GM18861 (cell line): ENCODE data around the gene DGKZ.
"Not testable (repeated sequence)": the region's sequence is repeated elsewhere in the genome, so short reads cannot be mapped to it uniquely, and the experiment has no call there.

ENCODE experiments used
- ATAC-seq: cut with Tn5 transposase; IDR thresholded peaks from one replicate; pipeline ENCODE4 v1.9.1; 2021; ENCODE audit not compliant: unreplicated experiment

Gene DGKZ

DNA sequence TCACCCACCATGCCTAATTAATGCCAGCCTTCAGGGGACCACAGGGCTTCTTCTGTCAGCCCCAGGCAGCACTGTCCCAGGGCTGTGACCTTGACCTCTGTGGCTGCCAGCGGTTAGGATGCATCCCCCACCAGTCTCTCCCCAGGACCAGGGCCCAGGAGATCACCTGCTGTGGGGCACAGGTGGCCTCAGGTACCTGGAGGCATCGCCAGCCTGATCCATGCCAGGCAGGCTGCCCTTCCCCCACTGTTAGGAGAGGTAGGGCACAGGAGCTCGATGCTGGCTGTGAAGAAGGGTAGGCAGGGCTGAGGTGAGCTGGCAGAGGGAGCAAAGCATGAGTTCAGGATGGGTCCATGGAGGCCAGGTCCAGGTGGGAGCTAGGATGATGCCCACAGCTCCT lies 17.5 kb downstream of the DGKZ start:
- no peak for ATAC-seq

GRCh38 chr11:46366260-46366659 lies 19.0 kb downstream of the DGKZ start:
- ATAC-seq, result no peak

DNA sequence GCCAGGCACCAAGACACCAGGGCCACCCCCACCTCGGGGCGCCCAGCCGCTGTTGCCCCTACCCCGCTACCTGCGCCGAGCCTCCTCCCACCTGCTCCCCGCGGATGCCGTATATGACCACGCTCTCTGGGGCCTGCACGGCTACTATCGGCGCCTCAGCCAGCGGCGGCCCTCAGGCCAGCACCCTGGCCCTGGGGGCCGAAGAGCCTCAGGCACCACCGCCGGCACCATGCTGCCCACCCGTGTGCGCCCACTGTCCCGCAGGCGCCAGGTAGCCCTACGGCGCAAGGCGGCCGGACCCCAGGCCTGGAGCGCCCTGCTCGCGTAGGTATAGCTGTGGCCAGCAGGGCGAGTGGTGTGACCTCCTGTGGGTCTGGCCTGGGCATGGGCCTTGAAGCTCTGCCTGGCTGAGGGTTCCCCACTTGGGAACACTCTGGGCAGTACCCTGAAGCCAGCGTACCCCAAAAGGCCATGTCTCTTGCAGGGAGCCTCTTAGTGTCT lies 19.4 kb downstream of the DGKZ start:
- no peak for ATAC-seq

GRCh38 chr11:46367244-46367915 lies 20.1 kb downstream of the DGKZ start:
- peak; percentile 53 for ATAC-seq

GRCh38 chr11:46367916-46368267 lies 20.6 kb downstream of the DGKZ start:
- no peak for ATAC-seq

GRCh38 chr11:46369458-46370152 lies 22.3 kb downstream of the DGKZ start:
- ATAC-seq, result peak; percentile 41

GRCh38 chr11:46370253-46370652 lies 23.0 kb downstream of the DGKZ start:
- no peak for ATAC-seq

DNA sequence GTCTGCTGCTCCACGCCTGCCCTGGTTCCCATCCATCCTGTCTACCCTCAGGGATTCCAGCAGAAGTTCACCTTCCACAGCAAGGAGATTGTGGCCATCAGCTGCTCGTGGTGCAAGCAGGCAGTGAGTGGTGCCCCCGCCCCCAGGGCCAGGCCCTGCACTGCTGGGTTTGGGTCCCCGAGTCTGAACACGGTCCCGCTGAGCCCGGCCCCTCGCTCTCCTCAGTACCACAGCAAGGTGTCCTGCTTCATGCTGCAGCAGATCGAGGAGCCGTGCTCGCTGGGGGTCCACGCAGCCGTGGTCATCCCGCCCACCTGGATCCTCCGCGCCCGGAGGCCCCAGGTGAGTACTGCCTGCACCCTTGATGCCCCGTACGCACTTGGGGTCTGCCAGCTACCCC lies 24.0 kb downstream of the DGKZ start:
- ATAC-seq, result not testable (repeated sequence)

DNA sequence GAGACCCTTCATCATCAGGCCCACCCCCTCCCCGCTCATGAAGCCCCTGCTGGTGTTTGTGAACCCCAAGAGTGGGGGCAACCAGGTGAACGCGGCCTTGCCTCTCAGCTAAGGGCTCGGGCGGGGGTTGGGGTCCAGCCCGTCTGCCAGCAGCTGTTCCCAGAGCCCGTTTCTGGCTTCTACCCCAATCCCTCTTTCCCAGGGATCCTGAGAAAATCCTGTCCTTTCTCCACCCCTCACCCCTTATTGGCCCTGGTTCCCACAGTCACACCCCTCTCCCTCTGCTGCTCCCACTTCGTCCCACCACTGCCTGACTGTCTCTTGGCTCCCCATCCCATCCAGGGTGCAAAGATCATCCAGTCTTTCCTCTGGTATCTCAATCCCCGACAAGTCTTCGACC lies 24.8 kb downstream of the DGKZ start:
- no peak for ATAC-seq

DNA sequence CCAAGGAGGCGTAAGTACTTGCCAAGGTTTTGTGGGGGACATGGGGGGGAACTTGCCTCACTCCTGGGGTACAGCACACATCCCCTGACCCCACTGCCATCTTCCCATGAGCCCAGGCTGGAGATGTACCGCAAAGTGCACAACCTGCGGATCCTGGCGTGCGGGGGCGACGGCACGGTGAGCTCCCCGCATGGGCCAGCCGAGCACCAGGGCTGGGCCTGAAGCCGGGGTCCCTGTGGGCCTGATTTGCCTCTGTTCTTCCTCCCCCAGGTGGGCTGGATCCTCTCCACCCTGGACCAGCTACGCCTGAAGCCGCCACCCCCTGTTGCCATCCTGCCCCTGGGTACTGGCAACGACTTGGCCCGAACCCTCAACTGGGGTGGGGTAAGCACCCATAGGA lies 25.2 kb downstream of the DGKZ start:
- not testable (repeated sequence) for ATAC-seq

GRCh38 chr11:46373787-46374740 lies 26.8 kb downstream of the DGKZ start:
- no peak for ATAC-seq

DNA sequence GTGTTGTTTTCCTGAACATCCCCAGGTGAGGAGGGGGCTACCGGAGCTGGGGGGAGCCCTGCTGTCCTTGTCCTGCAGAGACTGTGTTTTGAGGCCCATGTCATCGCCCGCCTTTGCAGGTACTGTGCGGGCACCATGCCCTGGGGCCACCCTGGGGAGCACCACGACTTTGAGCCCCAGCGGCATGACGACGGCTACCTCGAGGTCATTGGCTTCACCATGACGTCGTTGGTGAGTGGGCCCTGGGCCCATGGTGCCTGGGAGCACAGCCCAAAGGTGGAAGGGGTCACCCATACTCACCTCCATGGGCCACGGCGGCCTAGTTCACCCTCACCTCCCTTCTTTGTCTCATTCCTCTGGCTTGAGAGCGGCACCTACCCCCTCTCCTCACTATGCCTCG lies 27.6 kb downstream of the DGKZ start:
- ATAC-seq, result no peak

DNA sequence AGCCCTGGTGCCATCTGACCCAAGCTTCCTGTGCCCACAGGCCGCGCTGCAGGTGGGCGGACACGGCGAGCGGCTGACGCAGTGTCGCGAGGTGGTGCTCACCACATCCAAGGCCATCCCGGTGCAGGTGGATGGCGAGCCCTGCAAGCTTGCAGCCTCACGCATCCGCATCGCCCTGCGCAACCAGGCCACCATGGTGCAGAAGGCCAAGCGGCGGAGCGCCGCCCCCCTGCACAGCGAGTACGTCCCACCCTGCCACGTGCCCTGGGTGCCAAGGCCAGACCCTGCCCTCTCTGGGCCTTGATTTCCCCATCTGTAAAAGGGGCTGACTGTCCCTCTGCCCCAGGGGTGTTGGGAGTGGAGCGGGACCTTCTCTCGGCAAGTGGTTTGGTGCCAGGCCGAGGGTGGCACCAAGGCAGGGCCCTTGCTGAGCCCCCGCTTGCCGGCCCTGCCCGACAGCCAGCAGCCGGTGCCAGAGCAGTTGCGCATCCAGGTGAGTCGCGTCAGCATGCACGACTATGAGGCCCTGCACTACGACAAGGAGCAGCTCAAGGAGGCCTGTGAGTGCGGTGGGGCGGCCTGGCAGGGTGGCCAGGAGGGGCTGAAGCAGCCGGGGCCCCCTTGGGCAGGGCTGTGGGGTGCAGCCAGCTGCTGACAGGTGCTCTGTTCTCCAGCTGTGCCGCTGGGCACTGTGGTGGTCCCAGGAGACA lies 28.3 kb downstream of the DGKZ start:
- ATAC-seq, result no peak

- ATAC-seq, result no peak
These were observed 29.2 kb downstream of the DGKZ start for GRCh38 chr11:46376258-46377050.

DNA sequence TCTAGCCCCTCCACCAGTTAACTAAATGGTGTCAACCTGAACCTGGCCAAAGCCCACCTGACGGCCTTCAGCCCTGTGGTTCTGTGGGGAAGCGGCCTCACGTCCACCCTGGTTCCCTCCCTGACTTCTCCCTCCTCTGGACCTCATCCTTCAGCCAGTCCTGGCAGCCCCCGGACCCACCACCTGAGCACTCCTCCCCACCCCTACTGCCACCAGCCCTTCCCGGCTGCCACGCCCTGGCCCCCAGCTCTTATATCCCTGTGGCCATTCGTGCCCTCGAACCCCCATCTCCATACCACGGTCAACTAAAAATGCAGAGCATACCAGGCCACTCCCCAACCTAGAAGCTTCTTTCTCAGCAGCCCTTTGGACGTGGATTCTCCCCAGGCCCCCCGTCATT lies 30.0 kb downstream of the DGKZ start:
- ATAC-seq, result no peak

- ATAC-seq, result no peak
These were observed 30.6 kb downstream of the DGKZ start for GRCh38 chr11:46377831-46378230.

- ATAC-seq, result no peak
These were observed 31.0 kb downstream of the DGKZ start for GRCh38 chr11:46378296-46378695.

- ATAC-seq, result no peak
These were observed 31.7 kb downstream of the DGKZ start for GRCh38 chr11:46378811-46379481.

DNA sequence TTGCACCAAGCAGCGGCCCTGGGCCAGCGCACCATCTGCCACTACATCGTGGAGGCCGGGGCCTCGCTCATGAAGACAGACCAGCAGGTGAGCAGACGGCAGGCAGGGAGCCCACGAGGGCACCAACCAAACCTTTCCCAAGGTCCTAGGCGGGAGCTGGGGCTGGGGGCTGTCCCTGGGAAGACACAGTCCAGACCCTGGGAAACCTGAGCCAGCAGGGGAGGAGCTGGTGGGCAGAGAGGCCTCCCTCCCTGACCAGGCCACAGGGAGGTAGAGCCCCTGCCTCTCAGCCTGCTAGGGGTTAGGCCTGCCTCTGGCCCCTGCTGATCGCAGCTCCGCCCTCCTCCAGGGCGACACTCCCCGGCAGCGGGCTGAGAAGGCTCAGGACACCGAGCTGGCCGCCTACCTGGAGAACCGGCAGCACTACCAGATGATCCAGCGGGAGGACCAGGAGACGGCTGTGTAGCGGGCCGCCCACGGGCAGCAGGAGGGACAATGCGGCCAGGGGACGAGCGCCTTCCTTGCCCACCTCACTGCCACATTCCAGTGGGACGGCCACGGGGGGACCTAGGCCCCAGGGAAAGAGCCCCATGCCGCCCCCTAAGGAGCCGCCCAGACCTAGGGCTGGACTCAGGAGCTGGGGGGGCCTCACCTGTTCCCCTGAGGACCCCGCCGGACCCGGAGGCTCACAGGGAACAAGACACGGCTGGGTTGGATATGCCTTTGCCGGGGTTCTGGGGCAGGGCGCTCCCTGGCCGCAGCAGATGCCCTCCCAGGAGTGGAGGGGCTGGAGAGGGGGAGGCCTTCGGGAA lies 32.4 kb downstream of the DGKZ start:
- not testable (repeated sequence) for ATAC-seq
